ENCODE measurements around the gene UPF1.

Gene UPF1

DNA sequence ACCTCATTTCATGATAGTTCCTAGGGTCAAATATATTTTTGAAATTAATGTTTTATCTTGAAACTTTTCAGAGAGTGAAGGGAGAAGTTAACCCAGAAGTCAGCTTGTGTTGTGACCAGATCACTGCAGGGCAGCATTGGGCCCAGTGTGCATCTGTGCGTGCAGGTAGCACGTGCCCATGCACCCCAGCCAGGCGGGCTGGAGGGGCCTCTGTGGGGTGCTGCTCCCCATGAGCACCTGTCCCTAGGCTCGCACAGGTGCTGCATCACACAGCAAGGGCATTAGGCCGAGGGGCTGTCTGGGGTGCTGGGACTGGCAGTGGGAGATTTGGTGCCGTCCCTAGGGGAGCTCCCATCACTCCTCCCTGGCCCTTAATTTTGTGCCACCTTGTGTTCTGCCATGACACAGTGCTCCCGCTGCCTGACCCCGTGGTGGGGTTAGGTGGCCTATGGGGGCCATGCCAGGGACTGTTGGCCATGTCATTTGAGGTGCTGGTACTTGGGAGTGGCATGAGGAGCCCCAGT lies 13.1 kb downstream of the UPF1 start:
- Histone ChIP-seq H2AFZ (ENCODE audit: low read length) (no peak overlapping the region), H4K20me1 (ENCODE audit: insufficient read depth, low read length) (peaks cover 92% of the 10 kb centered on the region), H3K9ac (ENCODE audit: low read length) (no peak overlapping the region), H3K9me2 (replicated peaks; ENCODE audit: insufficient read depth, low read length) (no peaks in the 10 kb centered on the region), H3K36me3 (replicated peaks; ENCODE audit: insufficient read depth, low read length) (no peaks in the 10 kb centered on the region; the same call in 1 of the 2 replicates), H3K27ac (ENCODE audit: low read length) (no peak overlapping the region), H3K4me3 (ENCODE audit: low read length) (no peak overlapping the region), H3K79me2 (ENCODE audit: low read length) (peaks cover 100% of the 10 kb centered on the region), H3K27me3 (replicated peaks; ENCODE audit: insufficient read depth, low read length) (no peaks in the 10 kb centered on the region), H3K4me1 (ENCODE audit: low read length) (peaks cover 22% of the 10 kb centered on the region), H3K9me3 (replicated peaks; ENCODE audit: insufficient read depth, low read length) (no peaks in the 10 kb centered on the region), H3K4me2 (ENCODE audit: low read depth, low read length) (no peak overlapping the region), H3F3A (ENCODE audit: insufficient read depth, low read length) (no peaks in the 10 kb centered on the region)
- TF ChIP-seq, protein P1, sequence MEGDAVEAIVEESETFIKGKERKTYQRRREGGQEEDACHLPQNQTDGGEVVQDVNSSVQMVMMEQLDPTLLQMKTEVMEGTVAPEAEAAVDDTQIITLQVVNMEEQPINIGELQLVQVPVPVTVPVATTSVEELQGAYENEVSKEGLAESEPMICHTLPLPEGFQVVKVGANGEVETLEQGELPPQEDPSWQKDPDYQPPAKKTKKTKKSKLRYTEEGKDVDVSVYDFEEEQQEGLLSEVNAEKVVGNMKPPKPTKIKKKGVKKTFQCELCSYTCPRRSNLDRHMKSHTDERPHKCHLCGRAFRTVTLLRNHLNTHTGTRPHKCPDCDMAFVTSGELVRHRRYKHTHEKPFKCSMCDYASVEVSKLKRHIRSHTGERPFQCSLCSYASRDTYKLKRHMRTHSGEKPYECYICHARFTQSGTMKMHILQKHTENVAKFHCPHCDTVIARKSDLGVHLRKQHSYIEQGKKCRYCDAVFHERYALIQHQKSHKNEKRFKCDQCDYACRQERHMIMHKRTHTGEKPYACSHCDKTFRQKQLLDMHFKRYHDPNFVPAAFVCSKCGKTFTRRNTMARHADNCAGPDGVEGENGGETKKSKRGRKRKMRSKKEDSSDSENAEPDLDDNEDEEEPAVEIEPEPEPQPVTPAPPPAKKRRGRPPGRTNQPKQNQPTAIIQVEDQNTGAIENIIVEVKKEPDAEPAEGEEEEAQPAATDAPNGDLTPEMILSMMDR (IDR thresholded peaks at IDR 0.05; ENCODE audit: low read length) = no peak
- TF ChIP-seq EZH2phosphoT487 (IDR thresholded peaks at IDR 0.05; ENCODE audit: low read length) (no peak), EZH2 (optimal IDR thresholded peaks at IDR 0.05; ENCODE audit: low read depth, low read length) (no peak)
- no peak for DNase-seq

DNA sequence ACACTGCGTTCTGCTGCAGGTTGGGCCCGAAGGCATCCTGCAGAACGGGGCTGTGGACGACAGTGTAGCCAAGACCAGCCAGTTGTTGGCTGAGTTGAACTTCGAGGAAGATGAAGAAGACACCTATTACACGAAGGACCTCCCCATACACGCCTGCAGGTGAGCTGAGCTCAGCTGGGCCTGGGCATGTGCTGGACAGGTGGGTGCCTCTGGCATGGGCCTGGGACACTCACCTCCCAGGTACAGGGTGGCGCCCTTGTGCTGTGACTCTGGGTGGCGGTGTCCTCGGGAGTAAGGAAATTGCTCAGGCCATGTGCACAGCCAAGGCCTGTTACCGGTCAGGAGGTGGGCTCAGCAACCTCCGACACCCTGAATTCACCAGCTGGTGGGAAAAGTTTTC lies 14.2 kb downstream of the UPF1 start:
- Histone ChIP-seq H2AFZ (ENCODE audit: low read length) (no peak overlapping the region), H4K20me1 (ENCODE audit: insufficient read depth, low read length) (peaks cover 83% of the 10 kb centered on the region), H3K9me2 (replicated peaks; ENCODE audit: insufficient read depth, low read length) (no peaks in the 10 kb centered on the region), H3K4me1 (ENCODE audit: low read length) (peaks cover 22% of the 10 kb centered on the region), H3K79me2 (ENCODE audit: low read length) (peaks cover 100% of the 10 kb centered on the region), H3K9me3 (replicated peaks; ENCODE audit: insufficient read depth, low read length) (no peaks in the 10 kb centered on the region), H3K27me3 (replicated peaks; ENCODE audit: insufficient read depth, low read length) (no peaks in the 10 kb centered on the region), H3K4me3 (ENCODE audit: low read length) (no peak overlapping the region), H3K27ac (ENCODE audit: low read length) (no peak overlapping the region), H3K36me3 (replicated peaks; ENCODE audit: insufficient read depth, low read length) (no peaks in the 10 kb centered on the region; the same call in none of the 2 replicates), H3K4me2 (ENCODE audit: low read depth, low read length) (no peak overlapping the region), H3F3A (ENCODE audit: insufficient read depth, low read length) (no peaks in the 10 kb centered on the region), H3K9ac (ENCODE audit: low read length) (no peak overlapping the region)
- no peak for DNase-seq
- TF ChIP-seq, protein P1 (IDR thresholded peaks at IDR 0.05; ENCODE audit: low read length) = no peak

DNA sequence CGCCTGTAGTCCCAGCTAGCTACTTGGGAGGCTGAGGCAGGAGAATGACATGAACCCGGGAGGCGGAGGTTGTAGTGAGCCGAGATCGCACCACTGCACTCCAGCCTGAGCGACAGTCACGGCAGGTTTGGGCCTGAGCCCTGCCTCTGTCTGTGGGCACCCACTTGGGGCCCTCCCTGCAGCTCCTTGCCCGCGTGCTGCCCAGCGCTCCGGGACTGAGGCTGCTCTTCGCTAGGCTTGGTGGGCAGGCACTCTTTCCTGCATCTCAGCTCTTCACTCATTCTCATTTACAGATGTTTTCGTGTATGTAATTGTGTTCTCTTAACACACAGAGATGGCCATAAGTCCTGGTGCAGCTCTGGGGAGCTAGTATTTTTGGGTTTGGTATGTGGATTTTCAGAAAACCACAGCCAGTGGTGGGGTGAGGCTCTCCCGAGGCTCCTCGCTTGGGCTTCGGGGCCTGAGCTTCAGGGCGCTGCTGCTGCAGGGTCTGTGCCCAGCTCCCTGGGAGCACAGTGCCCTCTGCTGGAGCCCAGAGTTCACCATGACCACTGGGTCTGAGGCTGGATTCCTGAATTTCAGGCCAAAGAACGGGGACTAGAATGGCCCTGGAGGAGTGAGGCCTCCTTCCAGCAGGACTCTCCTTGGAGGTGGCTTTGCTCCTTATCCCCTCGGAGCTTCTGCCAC lies 15.2 kb downstream of the UPF1 start:
- Histone ChIP-seq H3K27ac (ENCODE audit: low read length) (no peak overlapping the region), H3K9me2 (replicated peaks; ENCODE audit: insufficient read depth, low read length) (no peaks in the 10 kb centered on the region), H3K4me2 (ENCODE audit: low read depth, low read length) (no peak overlapping the region), H3K79me2 (ENCODE audit: low read length) (peaks cover 100% of the 10 kb centered on the region), H2AFZ (ENCODE audit: low read length) (no peak overlapping the region), H3K9ac (ENCODE audit: low read length) (no peak overlapping the region), H4K20me1 (ENCODE audit: insufficient read depth, low read length) (peaks cover 73% of the 10 kb centered on the region), H3K4me1 (ENCODE audit: low read length) (peaks cover 22% of the 10 kb centered on the region), H3K9me3 (replicated peaks; ENCODE audit: insufficient read depth, low read length) (no peaks in the 10 kb centered on the region), H3F3A (ENCODE audit: insufficient read depth, low read length) (no peaks in the 10 kb centered on the region), H3K27me3 (replicated peaks; ENCODE audit: insufficient read depth, low read length) (no peaks in the 10 kb centered on the region), H3K4me3 (ENCODE audit: low read length) (no peak overlapping the region), H3K36me3 (replicated peaks; ENCODE audit: insufficient read depth, low read length) (peaks cover 6% of the 10 kb centered on the region)
- peak; percentile 30 for DNase-seq
- TF ChIP-seq, protein P1 (IDR thresholded peaks at IDR 0.05; ENCODE audit: low read length) = peak; percentile 77
- no peak for TF ChIP-seq EZH2 (optimal IDR thresholded peaks at IDR 0.05; ENCODE audit: low read depth, low read length)
- no peak for TF ChIP-seq EZH2phosphoT487 (IDR thresholded peaks at IDR 0.05; ENCODE audit: low read length)
